UCSD-AML1 (cell line): Measurements from ENCODE around the gene BRPF1.

Source experiments
- DNase-seq: peaks from one replicate; lab custom pipeline; 2025; ENCODE audit not compliant: unreplicated experiment; lab: John Stamatoyannopoulos, UW

Gene BRPF1, protein sequence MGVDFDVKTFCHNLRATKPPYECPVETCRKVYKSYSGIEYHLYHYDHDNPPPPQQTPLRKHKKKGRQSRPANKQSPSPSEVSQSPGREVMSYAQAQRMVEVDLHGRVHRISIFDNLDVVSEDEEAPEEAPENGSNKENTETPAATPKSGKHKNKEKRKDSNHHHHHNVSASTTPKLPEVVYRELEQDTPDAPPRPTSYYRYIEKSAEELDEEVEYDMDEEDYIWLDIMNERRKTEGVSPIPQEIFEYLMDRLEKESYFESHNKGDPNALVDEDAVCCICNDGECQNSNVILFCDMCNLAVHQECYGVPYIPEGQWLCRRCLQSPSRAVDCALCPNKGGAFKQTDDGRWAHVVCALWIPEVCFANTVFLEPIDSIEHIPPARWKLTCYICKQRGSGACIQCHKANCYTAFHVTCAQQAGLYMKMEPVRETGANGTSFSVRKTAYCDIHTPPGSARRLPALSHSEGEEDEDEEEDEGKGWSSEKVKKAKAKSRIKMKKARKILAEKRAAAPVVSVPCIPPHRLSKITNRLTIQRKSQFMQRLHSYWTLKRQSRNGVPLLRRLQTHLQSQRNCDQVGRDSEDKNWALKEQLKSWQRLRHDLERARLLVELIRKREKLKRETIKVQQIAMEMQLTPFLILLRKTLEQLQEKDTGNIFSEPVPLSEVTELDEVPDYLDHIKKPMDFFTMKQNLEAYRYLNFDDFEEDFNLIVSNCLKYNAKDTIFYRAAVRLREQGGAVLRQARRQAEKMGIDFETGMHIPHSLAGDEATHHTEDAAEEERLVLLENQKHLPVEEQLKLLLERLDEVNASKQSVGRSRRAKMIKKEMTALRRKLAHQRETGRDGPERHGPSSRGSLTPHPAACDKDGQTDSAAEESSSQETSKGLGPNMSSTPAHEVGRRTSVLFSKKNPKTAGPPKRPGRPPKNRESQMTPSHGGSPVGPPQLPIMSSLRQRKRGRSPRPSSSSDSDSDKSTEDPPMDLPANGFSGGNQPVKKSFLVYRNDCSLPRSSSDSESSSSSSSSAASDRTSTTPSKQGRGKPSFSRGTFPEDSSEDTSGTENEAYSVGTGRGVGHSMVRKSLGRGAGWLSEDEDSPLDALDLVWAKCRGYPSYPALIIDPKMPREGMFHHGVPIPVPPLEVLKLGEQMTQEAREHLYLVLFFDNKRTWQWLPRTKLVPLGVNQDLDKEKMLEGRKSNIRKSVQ (N-terminal part only)

DNA sequence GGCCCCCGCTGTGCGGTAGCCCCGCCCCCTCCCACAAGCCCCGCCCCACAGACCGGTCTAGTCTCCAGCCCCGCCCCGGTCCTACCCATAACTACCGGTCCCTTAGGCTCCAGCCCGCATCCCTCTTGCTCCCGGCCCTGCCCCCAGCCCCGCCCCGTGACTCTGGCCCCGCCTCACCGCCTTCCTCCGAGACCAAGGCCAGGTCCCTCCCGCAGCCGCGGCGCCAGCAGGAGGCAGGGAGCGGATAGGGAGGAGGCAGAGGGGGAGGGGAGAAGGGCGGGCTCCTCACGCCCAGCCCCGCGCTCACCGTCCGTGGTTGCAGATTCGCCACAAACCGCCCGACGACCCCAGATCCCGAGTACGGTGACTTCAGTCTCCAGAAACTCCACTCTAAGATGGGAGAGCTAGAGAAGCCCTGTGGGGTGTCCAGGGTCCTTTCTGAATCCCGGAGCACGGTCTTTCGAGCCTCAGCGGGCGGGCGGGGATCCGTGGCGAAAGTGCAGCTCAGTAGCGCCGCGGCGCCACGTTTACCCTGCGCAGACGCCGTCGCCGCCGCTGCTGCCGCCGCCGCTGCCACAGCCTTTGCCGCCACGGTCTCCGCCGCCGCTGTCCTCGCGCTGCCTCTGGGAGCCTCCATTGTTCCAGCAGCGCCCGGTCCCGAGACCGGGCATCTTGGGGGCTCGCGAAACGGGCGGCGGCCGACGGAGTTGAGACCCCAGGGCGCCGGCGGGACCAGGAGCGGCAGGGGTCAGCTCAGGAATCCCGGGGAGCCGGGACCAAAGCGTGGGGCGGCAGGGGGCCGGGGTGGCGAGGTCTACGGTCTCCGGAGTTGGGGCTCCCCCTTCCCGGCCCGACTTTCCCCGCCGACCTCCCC lies at the start of gene BRPF1:
BRPF1 (plus strand) TSS at position 530 of the 874 bp plus-strand sequence. CDS start 2,406 bp downstream, outside the sequence.
- peak; percentile 100 for DNase-seq

DNA sequence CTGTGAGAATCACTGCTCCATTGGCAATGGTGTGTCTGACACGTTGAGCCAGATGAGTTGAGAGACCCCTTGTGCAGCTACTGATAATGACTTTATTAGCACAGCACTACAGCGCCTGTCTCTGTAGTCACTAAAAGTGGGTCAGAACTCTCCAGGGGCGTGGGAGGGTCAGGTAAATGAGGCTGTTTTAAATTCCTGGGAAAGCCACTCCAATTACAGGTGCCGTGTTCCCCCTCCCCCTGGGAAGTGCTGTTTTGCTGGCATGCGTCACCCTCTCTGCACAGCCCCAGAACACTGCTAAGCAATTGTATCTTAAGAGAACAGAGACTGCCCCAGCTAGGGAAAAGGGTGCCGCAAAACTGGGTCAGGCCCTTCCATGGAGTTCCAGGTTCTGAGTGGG lies 49.4 kb upstream of the BRPF1 start:
- DNase-seq = no peak

DNA sequence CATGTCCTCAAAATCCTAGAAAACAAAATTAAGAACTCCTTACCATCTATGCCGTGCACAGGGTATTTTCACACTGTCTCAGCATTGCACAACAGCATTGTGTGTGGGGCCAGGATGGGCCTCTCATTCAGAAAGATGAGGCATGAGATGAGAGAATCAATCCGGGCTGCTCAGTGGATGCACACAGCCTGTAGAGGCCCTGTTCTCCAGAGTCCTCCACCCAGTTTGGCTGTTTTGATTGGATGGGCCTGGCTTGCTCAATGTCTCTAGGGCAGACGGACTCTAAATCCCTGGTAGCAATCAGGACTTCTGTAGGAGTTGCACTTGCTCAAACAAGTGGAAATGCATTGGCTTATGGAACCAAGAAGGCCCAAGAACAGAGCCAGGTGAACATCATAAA lies 48.1 kb upstream of the BRPF1 start:
- DNase-seq = no peak

DNA sequence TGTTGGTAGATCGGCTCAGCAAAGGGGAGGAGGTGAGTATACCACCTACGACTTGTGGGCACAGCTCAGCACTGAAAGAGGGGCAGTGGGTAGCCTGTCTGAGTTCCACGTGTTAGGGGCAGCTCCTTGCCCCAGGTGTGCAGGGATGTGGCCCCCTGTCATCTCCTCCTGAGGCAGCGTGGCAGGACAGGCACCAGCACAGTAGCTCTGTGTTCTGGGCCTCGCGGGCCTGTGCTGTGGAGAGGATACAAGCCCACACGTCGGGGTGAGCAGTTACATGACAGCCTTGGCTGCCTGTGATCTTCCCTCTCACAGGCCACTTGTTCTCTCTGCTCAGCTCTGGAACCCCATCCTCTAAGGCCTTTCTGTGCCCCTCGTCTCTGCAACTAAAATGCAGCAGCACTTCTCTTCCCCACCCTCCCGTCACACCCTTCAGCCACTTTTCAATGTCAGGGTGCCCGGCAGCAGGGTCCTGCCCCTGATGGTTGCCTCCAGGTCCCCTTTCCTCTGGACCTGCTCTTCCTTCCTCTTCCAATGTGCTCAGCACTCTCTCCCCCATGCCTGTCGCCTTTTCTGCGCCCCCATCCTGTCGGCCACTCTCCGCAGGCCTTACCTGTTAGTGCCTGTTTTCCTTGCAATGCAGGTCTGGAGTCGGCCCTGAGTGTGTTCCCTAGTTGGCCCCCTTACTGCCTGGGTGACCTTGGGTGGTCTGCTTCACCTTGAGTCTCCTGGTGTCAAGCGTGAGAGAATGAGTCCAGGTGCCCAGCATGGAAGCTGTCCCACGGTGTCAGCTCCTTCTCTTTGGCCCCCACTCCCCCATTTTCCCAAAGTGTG lies 46.1 kb upstream of the BRPF1 start:
- no peak for DNase-seq

DNA sequence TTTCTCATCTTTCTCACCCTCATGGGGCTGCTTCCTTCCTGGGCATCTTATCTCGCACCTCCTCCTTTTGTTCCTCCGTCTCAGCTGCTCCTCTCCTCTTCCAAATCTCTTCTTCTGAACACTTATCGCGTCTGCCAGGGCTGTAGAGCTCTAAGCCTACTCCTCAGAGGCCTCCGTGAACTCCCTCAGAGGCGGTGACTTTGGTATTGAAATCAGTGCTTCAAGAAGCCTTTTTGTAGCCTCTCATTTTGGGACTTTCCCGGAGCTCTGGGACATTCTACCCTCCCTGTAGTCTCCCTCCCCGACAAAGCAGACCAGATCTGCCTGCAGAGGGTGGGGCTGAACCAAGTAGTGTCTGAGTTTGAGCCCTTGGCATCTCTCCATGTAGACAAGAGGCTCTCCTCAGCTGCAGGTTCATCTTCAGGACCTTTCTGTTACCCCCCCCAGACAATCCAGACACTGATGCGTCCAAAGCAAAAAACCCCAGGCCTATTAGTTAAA lies 45.4 kb upstream of the BRPF1 start:
- DNase-seq = no peak

DNA sequence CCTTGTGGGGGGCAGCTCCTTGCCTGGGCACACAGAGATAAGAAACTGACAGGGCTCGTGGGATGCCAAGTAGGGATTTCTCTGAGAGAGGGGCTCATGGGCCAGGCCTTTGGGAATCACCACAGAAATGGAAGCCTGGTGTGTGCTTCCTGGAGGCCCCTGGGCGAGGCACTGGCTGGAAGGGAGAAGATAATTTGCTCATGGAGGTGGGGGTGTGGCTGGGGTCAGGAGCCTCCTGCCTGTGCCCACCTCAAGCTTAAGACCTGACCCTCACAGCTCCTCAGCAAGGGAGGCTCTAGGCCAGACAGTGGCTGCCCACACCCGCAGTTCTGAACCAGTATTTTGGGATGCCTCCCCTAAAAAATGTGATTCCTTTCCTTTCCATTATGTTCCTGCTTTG lies 44.8 kb upstream of the BRPF1 start:
- DNase-seq = no peak

DNA sequence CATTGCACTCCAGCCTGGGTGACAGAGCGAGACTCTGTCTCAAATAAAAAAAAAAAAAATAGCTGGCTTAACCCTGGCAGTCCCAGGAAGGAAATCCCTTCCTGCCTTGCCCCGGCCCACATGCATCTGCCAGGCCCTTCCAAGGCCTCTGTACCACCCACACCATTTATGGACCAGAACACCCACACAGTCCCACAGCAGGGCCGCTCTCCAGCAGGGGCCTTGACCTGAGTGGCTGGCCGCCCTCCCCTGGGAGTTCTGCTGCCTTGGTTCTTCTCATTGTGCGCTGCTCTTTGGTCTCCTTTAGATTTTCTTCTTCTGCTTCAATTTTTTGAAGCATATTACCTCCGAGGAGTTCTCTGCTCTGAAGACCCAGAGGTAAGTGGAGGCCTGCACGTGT lies 44.0 kb upstream of the BRPF1 start:
- no peak for DNase-seq

DNA sequence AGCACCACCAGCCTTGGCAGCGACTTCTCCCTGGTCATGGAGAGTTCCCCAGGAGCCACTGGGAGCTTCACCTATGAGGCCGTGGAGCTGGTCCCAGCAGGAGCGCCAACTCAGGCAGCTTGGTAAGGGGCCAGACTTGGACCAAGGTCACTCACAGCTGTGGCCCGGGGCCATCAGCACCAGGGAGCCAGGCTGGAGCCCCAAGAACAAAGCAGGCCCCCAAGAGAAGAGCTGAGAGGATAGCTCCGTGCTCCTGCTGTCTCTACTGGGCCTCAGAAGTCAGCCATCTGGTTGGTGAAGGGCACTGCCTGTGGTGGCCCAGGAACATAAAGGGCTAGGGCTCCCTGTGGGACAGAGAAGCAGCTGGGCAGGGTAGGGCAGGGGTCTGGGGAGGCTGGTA lies 42.6 kb upstream of the BRPF1 start:
- DNase-seq = no peak

DNA sequence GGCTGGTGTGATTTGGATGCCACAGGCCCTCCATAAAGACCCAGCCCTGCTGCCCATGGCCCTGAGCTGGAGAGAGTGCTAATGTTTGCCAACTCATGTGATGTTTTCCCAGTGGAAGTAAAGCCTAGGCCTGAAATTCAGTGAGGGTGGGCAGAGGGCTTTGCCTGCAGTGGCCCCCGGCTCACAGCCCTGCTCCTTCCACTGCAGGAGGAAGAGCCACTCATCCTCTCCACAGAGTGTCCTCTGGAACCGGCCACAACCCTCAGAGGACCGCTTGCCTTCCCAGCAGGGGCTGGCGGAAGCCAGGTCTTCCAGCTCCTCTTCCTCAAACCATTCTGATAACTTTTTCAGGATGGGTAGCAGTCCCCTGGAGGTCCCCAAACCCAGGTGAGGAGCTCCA lies 41.8 kb upstream of the BRPF1 start:
- DNase-seq = no peak

DNA sequence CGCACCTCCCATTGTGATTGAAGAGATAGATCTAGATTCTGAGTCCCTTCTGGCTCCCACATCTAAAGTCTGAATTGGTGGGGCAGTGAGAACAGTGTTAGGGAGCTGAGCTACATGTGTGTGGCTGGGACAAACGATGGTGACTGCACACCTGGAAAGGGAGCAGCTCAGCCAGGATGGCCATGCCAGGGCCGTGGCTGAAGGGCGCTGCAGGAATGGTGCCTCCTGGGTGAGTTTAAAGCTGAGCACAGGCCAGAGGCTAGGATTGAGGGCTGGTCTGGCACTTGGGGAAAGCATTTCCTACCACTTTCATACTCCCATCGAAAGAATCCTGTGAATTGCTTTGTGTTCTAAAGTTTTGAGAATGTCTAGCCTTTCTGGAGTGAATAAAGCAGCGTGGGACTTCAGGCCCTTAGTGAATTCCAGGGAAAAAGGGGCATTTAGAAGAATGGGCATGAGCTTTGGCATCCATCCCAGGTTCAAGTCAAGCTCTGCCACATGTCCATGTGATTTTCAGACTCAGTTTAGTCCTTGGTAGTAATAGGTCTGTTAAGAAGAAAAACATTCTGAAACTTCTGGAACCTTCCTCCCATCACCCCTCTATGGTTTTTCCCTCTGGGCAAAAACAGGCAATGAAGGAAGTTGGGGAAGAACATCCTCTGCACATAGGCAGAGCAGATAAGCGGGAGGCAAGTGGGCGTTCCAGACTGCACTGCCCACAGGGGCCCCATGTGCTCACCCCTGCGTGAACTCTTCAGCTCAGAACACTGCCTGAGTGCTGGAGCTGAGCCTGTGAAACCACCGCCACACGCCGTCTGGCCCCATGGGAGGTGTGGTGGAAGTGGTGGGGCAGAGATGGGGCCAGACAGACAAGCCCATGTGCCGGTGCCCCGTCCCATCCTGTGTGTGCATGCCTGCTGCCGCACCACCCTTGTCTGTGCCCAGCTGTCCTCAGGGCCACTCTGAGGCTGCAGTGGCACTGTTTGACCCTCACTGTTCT lies 40.8 kb upstream of the BRPF1 start:
- no peak for DNase-seq

DNA sequence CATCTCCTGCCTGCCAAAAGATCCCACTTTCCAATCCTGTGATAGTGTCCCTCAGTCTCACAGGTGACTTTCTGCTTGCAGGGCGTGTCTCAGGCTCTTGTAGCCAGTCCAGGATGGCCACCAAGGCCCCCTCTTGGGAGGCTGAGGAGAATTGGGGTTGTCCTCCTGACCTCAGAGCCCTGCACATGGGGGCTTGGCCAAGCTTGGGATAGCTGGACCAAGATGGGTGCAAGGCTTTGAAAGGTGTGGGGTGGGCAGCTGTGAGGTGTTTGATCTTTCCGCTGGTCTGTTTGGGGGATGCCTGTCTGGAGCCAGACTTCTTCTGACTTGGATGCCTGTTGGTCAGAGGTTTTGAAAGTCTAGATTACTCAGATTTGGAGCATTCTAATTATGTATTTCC lies 39.9 kb upstream of the BRPF1 start:
- no peak for DNase-seq

DNA sequence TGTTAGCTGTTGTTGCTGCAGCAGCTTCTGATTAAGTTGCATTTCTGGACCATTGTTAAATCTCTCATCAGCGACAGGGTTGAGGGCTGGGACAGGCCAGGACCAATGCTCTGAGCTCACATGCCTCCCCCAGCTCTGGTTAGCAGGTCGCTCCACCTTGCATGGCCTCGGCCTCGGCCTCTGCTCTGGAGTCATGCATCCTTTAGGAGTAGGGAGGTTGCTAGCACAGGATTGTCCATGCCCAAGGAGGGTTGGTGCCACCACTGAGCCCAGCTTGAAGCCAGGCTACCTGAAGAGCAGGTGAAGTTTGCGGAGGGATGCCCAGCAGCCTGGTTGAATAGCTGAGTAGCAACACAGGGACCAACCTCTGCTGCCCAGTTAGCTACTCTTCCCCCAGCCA lies 39.1 kb upstream of the BRPF1 start:
- no peak for DNase-seq

DNA sequence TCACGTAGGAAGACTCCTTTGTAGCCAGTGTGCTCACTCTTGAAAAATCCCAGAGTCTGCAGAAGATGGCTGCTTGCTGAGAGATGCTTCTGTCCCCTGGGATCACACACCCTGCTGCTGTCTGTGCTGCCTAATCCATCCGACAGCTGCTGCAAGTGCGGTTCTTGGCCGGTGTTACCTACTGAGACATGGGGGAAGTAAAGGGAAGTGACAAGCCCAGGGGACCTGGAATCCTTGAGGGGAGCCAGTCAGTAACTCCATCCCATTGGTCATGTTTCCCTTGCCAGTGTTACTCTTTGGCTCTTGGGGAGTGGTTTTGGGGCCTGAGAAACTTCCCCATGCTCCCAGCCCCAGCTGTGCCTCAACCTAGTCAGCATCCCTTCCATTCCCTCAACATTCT lies 36.2 kb upstream of the BRPF1 start:
- no peak for DNase-seq

DNA sequence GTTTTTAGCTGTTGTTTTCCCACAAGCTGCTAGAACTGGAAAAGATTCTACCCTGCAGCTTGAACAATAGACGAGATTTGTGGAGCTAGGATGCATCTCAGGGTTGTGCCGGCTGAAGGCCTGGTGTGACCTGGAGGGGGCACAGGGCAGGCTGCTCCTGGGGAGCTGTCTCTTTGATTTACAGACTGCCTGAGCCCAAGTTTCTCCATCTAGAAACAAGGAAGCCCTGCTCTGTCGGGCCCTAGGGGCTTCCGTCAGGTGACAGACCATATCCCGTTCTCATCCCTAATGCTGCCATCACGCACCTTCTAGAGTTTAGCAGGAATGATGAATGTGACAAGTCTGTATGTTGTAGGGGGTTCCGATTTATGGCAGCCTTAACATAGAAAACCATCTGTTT lies 35.8 kb upstream of the BRPF1 start:
- no peak for DNase-seq

DNA sequence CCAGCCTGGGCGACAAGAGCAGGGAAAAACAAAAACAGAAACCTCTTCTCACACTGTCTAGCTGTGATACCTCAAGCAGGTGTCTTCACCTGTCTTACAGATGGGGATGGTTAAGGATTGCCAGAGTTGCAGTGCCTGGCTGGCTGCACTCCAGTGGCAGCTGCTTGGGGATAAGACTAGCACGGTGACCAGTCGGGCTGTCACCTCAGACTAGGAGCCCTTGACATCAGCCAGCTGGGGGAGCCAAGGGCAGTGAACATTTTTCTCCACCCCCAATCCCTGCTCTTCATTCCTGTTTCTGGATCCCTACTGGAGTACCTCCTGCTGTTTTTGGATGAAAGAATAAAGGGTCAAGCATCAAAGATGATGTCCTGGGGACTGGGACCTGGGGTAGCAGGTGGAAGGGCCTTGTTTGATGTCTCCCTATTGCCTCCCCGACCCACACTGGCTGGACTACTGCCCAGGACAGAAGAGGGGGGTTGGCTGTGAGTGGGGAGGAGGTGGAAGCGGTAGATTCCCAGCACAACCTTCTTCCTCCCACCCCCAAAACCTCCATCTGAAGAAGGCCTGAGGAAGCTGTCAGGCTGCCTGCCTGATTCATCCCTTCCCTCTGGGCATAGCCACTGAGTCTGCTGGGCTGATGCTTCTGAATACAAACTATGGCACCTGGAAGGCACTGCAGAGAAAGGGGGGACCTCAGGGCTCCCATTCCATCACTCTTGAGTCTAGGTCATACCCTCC lies 34.9 kb upstream of the BRPF1 start:
- DNase-seq = no peak

DNA sequence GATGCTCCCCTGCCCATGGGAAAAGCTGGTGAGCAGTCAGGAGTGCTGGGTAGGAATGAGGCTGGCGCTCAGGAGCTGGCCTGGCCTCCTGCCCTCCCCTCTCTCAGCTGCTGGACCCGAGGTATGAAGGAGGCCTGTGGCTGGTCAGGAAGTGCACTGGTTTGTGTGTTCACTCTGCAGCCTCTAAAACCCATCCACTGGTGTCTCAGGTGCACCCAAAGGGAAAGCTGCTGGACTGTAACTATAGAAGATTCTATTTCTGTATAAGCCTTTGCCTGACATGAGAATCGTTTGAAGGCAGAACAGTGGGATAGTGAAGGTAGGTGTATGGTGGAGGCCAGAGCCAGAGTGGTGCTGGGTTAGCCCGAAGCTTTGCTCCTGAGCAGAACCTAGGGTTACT lies 33.6 kb upstream of the BRPF1 start:
- no peak for DNase-seq

DNA sequence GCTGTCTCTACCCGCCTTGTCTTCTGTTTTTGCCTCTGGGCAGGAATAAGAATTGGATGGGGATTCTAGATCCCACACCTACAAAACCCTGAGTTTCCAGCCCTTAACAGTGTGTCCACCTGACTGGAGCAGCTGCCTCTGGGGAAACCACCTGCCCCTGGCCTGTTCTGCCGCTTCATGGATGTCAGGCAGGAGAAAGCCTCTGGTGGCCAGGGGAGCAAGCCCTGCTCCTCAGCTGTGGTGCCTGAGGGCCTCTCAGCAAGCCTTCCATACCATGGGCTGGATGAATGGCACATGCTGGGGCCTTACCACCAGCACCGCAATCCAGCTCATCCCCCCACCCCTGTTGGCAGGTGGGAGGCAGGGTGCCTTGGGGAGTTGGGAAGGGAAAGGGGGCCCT lies 33.2 kb upstream of the BRPF1 start:
- DNase-seq = no peak

DNA sequence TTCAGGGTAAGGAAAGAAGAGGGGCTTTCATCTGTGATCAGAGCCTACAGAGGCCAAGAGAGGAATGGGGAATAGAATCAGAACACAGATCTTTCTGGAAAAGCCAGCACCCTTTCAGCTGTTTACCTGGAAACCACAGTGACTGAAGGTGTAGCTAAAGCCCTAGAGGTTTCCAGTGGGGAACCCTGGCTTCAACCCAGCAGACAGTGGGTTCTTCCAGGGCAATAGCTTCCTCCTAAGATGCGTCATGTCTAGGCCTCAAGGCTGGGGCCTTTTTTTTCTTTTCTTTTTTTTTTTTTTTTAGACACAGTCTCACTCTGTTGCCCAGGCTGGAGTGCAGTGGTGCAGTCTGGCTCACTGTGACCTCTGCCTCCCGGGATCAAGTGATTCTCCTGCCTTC lies 31.0 kb upstream of the BRPF1 start:
- DNase-seq = no peak
